PC-9 (cell line): Measurements from ENCODE around the gene LOX. TPM values are rescaled to one million over a fixed set of nuclear protein-coding genes. Genes with fewer than 3 reads are reported as not detected.

Experiments
- BruUV-seq: library from RNA; stranded (reverse); fragments of 400-500 nt; replicated peaks from 2 replicates; lab custom pipeline; 2021; lab: Mats Ljungman, UMichigan
- CTCF ChIA-PET: fragments of 300-600 bp; sonication (Branson Sonifier 250); formaldehyde crosslinking; loops from one replicate; lab custom pipeline; 2022; ENCODE audit warnings: antibody characterized with exemption; lab: Charles Lee
- POLR2A ChIA-PET: fragments of 300-600 bp; sonication (Branson Sonifier 250); formaldehyde crosslinking; loops from one replicate; lab custom pipeline; 2022; ENCODE audit warnings: antibody characterized with exemption; ENCODE audit not compliant: unreplicated experiment; lab: Charles Lee
- DNase-seq, 2 experiments: peaks; one replicate each; pipeline versions ENCODE4 v3.0.0 to v3.0.0-alpha.2; 2015 to 2022; ENCODE audit warnings: mixed read lengths in 1 of 2
- H2AFZ ChIP-seq: fragments of 200-600 bp; sonication (generic); 2 replicates; pipeline ENCODE4 v1.8.1; 2017; ENCODE audit warnings: antibody characterized with exemption
- H3F3A ChIP-seq: fragments of 200-600 bp; sonication (generic); 2 replicates; pipeline ENCODE4 v1.8.1; 2017; ENCODE audit warnings: antibody characterized with exemption, mild to moderate bottlenecking, low read depth; ENCODE audit not compliant: insufficient read depth
- H3K27ac ChIP-seq: fragments of 200-600 bp; sonication (generic); 2 replicates; pipeline ENCODE4 v1.6.1; 2016; ENCODE audit warnings: mixed run types
- H3K27me3 ChIP-seq: fragments of 200-600 bp; sonication (generic); 2 replicates; pipeline ENCODE4 v1.6.1; 2016; ENCODE audit warnings: low read depth, mixed run types; ENCODE audit not compliant: insufficient read depth
- H3K36me3 ChIP-seq: fragments of 200-600 bp; sonication (generic); 2 replicates; pipeline ENCODE4 v1.6.1; 2016; ENCODE audit warnings: low read depth, mixed run types
- H3K4me1 ChIP-seq: fragments of 200-600 bp; sonication (generic); replicated peaks from 2 replicates; pipeline ENCODE4 v1.6.1; 2016; ENCODE audit warnings: mixed run types; ENCODE audit not compliant: insufficient read depth
- H3K4me2 ChIP-seq: fragments of 200-600 bp; sonication (generic); 2 replicates; pipeline ENCODE4 v1.6.1; 2017; ENCODE audit warnings: mixed run types
- H3K4me3 ChIP-seq: fragments of 200-600 bp; sonication (generic); 2 replicates; pipeline ENCODE4 v1.6.1; 2016; ENCODE audit warnings: mixed run types
- H3K79me2 ChIP-seq: fragments of 200-600 bp; sonication (generic); 2 replicates; pipeline ENCODE4 v1.6.1; 2017; ENCODE audit warnings: low read depth, mixed run types
- H3K9me2 ChIP-seq: fragments of 200-600 bp; sonication (generic); 2 replicates; pipeline ENCODE4 v1.8.1; 2017; ENCODE audit warnings: mild to moderate bottlenecking; ENCODE audit not compliant: insufficient read depth
- H3K9me3 ChIP-seq: fragments of 200-600 bp; sonication (generic); 2 replicates; pipeline ENCODE4 v1.8.1; 2016; ENCODE audit warnings: low read depth; ENCODE audit not compliant: insufficient read depth
- H4K20me1 ChIP-seq: fragments of 200-600 bp; sonication (generic); 2 replicates; pipeline ENCODE4 v1.8.1; 2017; ENCODE audit not compliant: insufficient read depth
- CTCF ChIP-seq: fragments of 200-600 bp; sonication (generic); conservative IDR thresholded peaks from 2 replicates; pipeline ENCODE4 v1.6.1; 2017; ENCODE audit warnings: mixed run types, antibody characterized with exemption, mild to moderate bottlenecking, moderate library complexity
- EZH2 ChIP-seq: fragments of 200-600 bp; sonication (generic); IDR thresholded peaks from 2 replicates; pipeline ENCODE4 v1.8.0; 2017; ENCODE audit warnings: antibody characterized with exemption, low read depth
- intact Hi-C: fragments of 100-400 bp; cut with micrococcal nuclease; formaldehyde crosslinking; loops from one replicate; pipeline ENCODE4 v1.10.0; 2022; ENCODE audit not compliant: unreplicated experiment
- total RNA-seq: library from RNA; stranded (reverse); gene quantifications from 2 replicates; pipeline ENCODE4 v1.2.3, GENCODE V29; 2021

LOX gene
- total RNA-seq, 1 experiment from 2014 or later = 3.2 TPM

- H3K4me1 ChIP-seq = no peaks in the 10 kb centered on the region
- H3K9me3 ChIP-seq = no peaks in the 10 kb centered on the region
- POLR2A ChIA-PET = no interaction called here
- H4K20me1 ChIP-seq = no peaks in the 10 kb centered on the region
- H3K36me3 ChIP-seq = no peaks in the 10 kb centered on the region
- H3K9me2 ChIP-seq = no peaks in the 10 kb centered on the region
- DNase-seq = no peak
- TF ChIP-seq EZH2 = no peak
- TF ChIP-seq CTCF = no peak
- H3F3A ChIP-seq = no peaks in the 10 kb centered on the region
- H3K27me3 ChIP-seq = no peaks in the 10 kb centered on the region
- CTCF ChIA-PET = no interaction called here
- no peak overlapping the region for H3K4me2 ChIP-seq
- no peak overlapping the region for H3K27ac ChIP-seq
- BruUV-seq = no TSS peak
- H3K79me2 ChIP-seq = no peaks in the 10 kb centered on the region
- H2AFZ ChIP-seq = no peak overlapping the region
- intact Hi-C loops = no loop called here
- H3K4me3 ChIP-seq = no peak overlapping the region
These were observed 46.2 kb downstream of the LOX start for GRCh38 chr5:122031836-122032235.

GRCh38 chr5:122030251-122030650 is 47.8 kb downstream of the LOX start:
- ChIA-PET POLR2A (no interaction called here), CTCF (no interaction called here)
- no peaks in the 10 kb centered on the region for H3K36me3 ChIP-seq
- TF ChIP-seq CTCF (no peak), EZH2 (no peak)
- no peak overlapping the region for H3K4me2 ChIP-seq
- intact Hi-C loops = no loop called here
- H3K4me3 ChIP-seq = no peak overlapping the region
- no peaks in the 10 kb centered on the region for H3F3A ChIP-seq
- H3K27me3 ChIP-seq = no peaks in the 10 kb centered on the region
- no peaks in the 10 kb centered on the region for H3K79me2 ChIP-seq
- no peak for DNase-seq
- BruUV-seq = no TSS peak
- no peaks in the 10 kb centered on the region for H4K20me1 ChIP-seq
- H3K9me2 ChIP-seq = no peaks in the 10 kb centered on the region
- no peak overlapping the region for H2AFZ ChIP-seq
- H3K4me1 ChIP-seq = no peaks in the 10 kb centered on the region
- H3K9me3 ChIP-seq = no peaks in the 10 kb centered on the region
- H3K27ac ChIP-seq = no peak overlapping the region

GRCh38 chr5:122029818-122030217 is 48.2 kb downstream of the LOX start:
- H2AFZ ChIP-seq = no peak overlapping the region
- ChIA-PET POLR2A (no interaction called here), CTCF (no interaction called here)
- no peak for DNase-seq
- no peaks in the 10 kb centered on the region for H3K36me3 ChIP-seq
- no peak for TF ChIP-seq EZH2
- TF ChIP-seq CTCF = no peak
- intact Hi-C loops = no loop called here
- no peak overlapping the region for H3K4me2 ChIP-seq
- no peaks in the 10 kb centered on the region for H3K9me2 ChIP-seq
- H3F3A ChIP-seq = no peaks in the 10 kb centered on the region
- no TSS peak for BruUV-seq
- H4K20me1 ChIP-seq = no peaks in the 10 kb centered on the region
- H3K79me2 ChIP-seq = no peaks in the 10 kb centered on the region
- no peak overlapping the region for H3K27ac ChIP-seq
- no peaks in the 10 kb centered on the region for H3K9me3 ChIP-seq
- H3K4me3 ChIP-seq = no peak overlapping the region
- no peaks in the 10 kb centered on the region for H3K27me3 ChIP-seq
- no peaks in the 10 kb centered on the region for H3K4me1 ChIP-seq
